Heart right ventricle (tissue), 16 donors: ENCODE data around the gene RAP1GDS1. TPM values are rescaled to one million over a fixed set of nuclear protein-coding genes. Genes with fewer than 3 reads are reported as not detected.
A peak's percentile ranks its signal among the peaks of the same experiment; 100 is the strongest.
"Not testable (repeated sequence)": the region's sequence is repeated elsewhere in the genome, so short reads cannot be mapped to it uniquely, and the experiment has no call there.

Experiments
- ATAC-seq, 8 donors: fragments of 200-7000 bp; cut with Tn5 transposase; one replicate each; pipeline ENCODE4 v1.9.1; 2020; ENCODE audit warnings: mild to moderate bottlenecking in 8 of 8, moderate library complexity in 8 of 8, moderate number of reproducible peaks in 1 of 8
- DNase-seq, 2 donors: peaks; one replicate each; pipeline ENCODE4 v3.0.0-alpha.2; 2020
- H3K27ac ChIP-seq, 10 donors: fragments of 200-600 bp; sonication (generic) in 2 of 10; one replicate each; pipeline versions ENCODE4 v1.5.0 to v1.8.0; 2020 to 2022; ENCODE audit warnings: mild to moderate bottlenecking in 3 of 10
- H3K27me3 ChIP-seq, 7 donors: fragments of 200-600 bp; one replicate each; pipeline ENCODE4 v1.8.0; 2021 to 2022; ENCODE audit warnings: mild to moderate bottlenecking in 2 of 7
- H3K36me3 ChIP-seq, 9 donors: fragments of 200-600 bp; sonication (generic) in 1 of 9; one replicate each; pipeline versions ENCODE4 v1.5.0 to v1.8.0; 2020 to 2022; ENCODE audit warnings: mild to moderate bottlenecking in 2 of 9
- H3K4me1 ChIP-seq, 9 donors: fragments of 200-600 bp; sonication (generic) in 1 of 9; one replicate each; pipeline versions ENCODE4 v1.5.0 to v1.8.0; 2020 to 2022; ENCODE audit warnings: mild to moderate bottlenecking in 4 of 9
- H3K4me3 ChIP-seq, 10 donors: fragments of 200-600 bp; sonication (generic) in 2 of 10; one replicate each; pipeline versions ENCODE4 v1.5.0 to v1.8.0; 2020 to 2022; ENCODE audit warnings: mild to moderate bottlenecking in 7 of 10, moderate library complexity in 2 of 10
- H3K9me3 ChIP-seq, 11 donors: fragments of 200-600 bp in 10 of 11; sonication (generic) in 2 of 11; one replicate each; pipeline versions ENCODE4 v1.5.0 to v1.8.0; 2013 to 2022; ENCODE audit warnings: mild to moderate bottlenecking in 2 of 11, control low read depth in 1 of 11, moderate library complexity in 1 of 11
- WGBS, 2 donors: extraction: QIAGEN DNeasy Blood & Tissue Kit; methylation state at CpG; one replicate each; pipeline ENCODE4 v1.1.7; 2013; ENCODE audit warnings: inconsistent platforms in 1 of 2; 5-methylcytosine and 5-hydroxymethylcytosine counted together
- intact Hi-C, 10 donors: fragments of 100-400 bp; cut with DNase I; formaldehyde crosslinking; loops; one replicate each; pipeline versions ENCODE4 v1.11.1 to v1.14.2; 2022
- polyA plus RNA-seq, 2 donors: library from polyadenylated mRNA; stranded (reverse); fragments of 200-250 nt; gene quantifications; one replicate each; pipeline ENCODE4 v1.2.3, GENCODE V29; 2013
- total RNA-seq, 10 donors: library from RNA; stranded (reverse); fragmentation: NEBNext Ultra II Directional in 3 of 10; extraction: Animal tissue kit (Norgen Biotek cat#: 25700) in 3 of 10; gene quantifications; one replicate each; pipeline versions ENCODE4 v1.2.1 to v1.2.4, GENCODE V29; 2021 to 2023
- TF ChIP-seq, protein P1 (sequence below), 9 donors: fragments of 200-600 bp; sonication (generic) in 2 of 9; IDR thresholded peaks; one replicate each; pipeline versions ENCODE4 v1.5.0 to v1.8.0; 2021 to 2022; ENCODE audit warnings: antibody characterized with exemption in 9 of 9, mild to moderate bottlenecking in 5 of 9, moderate library complexity in 1 of 9
- donor health status: Arrhythmogenic right ventricular cardiomyopathy.
- donor health status: ischemic (EF 13 %, LVEDD 7.1; RV severe dilation, severe dysfunction).
- donor health status: healthy with polysubstance abuse.
- donor health status: DM: no; HTN: yes; CAD: no.
- donor health status: DM: no; HTN: no; CAD: no.
- donor health status: ischemic (EF 25% LVEDD 6.9; RV normal size, moderate dysfunction).
- donor health status: ischemic (EF 25% LVEDD 5.7; RV mildly dilated, moderate dysfunction).
- donor health status: healthy.
- donor health status: DM: yes; HTN: yes; CAD: no.
- donor health status: Ischemic cardiomyopathy.
- donor health status: ischemic (EF 35%, LVEDD 5.7; RV mildly dilated, moderate dysfunction).
- donor health status: nonischemic (EF 11% LVEDD 7.7; RV severe dilation, severe dysfunction).
- donor health status: DM: yes; HTN: yes; CAD: no.
- donor health status: PGD.
- donor health status: ischemic (EF 29% LVEDD 5.4; RV normal size, mild dysfunction).
- donor health status: nonischemic (EF 23%, LVEDD 6.1; RV moderate dilation, normal function).

The RAP1GDS1 gene
- total and polyA plus RNA-seq, 12 donors: 7.0 to 21.3 (median 12.7) TPM

DNA sequence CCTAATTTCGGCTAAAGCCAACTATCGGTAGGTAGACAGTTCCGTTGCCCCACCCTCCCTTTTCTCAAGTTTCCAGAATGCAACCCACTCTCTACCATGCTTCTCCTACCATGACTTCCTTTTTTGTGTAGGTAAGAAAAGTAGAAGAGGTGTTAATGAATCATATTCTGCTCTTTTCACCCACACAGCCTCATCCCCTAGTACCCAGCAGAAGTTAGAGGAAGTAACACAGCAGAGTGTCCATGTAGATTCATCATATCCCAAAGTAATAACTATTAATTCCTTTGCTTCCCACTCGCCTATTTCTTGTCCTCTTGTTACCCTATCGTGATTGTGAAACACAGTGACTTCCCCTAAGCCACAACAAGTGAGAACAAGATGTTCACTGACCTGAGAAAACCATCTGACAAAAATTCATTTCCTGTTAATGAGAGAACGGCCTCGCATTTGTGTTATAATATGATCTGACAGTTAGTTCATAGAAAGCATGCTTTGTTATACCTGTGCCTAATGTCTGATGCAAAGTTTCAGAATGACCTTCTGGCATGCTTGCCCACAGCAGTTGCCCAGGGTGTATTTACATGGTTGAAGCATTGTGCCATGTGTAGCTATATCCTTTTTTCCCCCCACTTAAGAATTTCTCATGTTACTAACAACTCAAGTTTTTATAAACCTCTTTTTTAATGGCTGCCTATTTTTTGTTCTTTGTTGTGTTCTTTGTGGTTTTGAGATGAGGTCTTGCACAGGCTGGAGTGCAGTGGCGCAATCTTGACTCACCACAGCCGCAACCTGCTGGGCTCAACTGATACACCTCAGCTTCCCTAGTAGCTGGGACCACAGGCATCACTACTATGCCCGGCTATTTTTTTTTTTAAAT, 185.6 kb downstream of the RAP1GDS1 start:
- Histone ChIP-seq H3K27ac (peak overlapping the region in 1 of 10 donors; percentile 79), H3K4me1 (peaks cover 0 to 40% (median 0%) of the 10 kb centered on the region in 9 donors), H3K9me3 (no peaks in the 10 kb centered on the region), H3K4me3 (no peak overlapping the region), H3K27me3 (no peaks in the 10 kb centered on the region), H3K36me3 (peaks cover 0 to 27% (median 11%) of the 10 kb centered on the region in 9 donors)
- ATAC-seq (peak in 3 of 8 donors; percentile 37 to 69 (median 52)), DNase-seq (no peak)
- 84 to 86% methylated on average over 10 of the region's 10 CpGs for WGBS, 2 donors
- TF ChIP-seq, protein P1, sequence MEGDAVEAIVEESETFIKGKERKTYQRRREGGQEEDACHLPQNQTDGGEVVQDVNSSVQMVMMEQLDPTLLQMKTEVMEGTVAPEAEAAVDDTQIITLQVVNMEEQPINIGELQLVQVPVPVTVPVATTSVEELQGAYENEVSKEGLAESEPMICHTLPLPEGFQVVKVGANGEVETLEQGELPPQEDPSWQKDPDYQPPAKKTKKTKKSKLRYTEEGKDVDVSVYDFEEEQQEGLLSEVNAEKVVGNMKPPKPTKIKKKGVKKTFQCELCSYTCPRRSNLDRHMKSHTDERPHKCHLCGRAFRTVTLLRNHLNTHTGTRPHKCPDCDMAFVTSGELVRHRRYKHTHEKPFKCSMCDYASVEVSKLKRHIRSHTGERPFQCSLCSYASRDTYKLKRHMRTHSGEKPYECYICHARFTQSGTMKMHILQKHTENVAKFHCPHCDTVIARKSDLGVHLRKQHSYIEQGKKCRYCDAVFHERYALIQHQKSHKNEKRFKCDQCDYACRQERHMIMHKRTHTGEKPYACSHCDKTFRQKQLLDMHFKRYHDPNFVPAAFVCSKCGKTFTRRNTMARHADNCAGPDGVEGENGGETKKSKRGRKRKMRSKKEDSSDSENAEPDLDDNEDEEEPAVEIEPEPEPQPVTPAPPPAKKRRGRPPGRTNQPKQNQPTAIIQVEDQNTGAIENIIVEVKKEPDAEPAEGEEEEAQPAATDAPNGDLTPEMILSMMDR (IDR thresholded peaks at IDR 0.05): no peak
- intact Hi-C loops: no loop called here

DNA sequence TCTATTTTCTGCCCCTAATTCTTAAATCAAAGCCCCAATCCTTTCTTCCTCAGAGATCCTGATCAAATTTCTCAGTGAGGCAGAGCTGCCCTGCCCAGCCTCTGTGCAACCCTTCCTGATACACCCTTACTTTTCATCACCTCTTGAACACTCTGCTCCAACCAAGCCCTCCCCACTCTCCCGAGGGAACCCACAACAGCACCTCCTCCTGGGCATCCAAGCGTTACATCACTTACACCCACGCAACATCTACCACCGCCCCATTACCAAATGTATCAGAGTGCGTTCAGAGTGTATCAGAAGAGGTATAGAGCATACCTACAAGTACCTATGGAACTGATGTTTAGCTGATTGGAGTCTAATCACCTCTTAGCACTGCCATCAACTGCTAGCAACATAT, 186.5 kb downstream of the RAP1GDS1 start:
- TF ChIP-seq, protein P1 (IDR thresholded peaks at IDR 0.05): no peak
- Histone ChIP-seq H3K4me1 (peaks cover 0 to 40% (median 0%) of the 10 kb centered on the region in 9 donors), H3K4me3 (no peak overlapping the region), H3K27ac (peak overlapping the region in 1 of 10 donors; percentile 79), H3K27me3 (no peaks in the 10 kb centered on the region), H3K9me3 (peaks cover 0 to 7% (median 0%) of the 10 kb centered on the region in 11 donors), H3K36me3 (peaks cover 0 to 18% (median 3%) of the 10 kb centered on the region in 9 donors)
- intact Hi-C loops: no loop called here
- no peak for DNase-seq
- 83 to 86% methylated on average over 5 of the region's 5 CpGs for WGBS, 2 donors
- ATAC-seq: no peak

GRCh38 chr4:98448908-98449307, 187.7 kb downstream of the RAP1GDS1 start:
- peaks cover 0 to 40% (median 0%) of the 10 kb centered on the region in 9 donors for H3K4me1 ChIP-seq
- H3K4me3 ChIP-seq: no peak overlapping the region
- H3K9me3 ChIP-seq: peaks cover 0 to 12% (median 0%) of the 10 kb centered on the region in 11 donors
- intact Hi-C loops: no loop called here
- DNase-seq (peak in 1 of 2 donors; percentile 18), ATAC-seq (peak in 4 of 8 donors; percentile 22 to 62 (median 58))
- TF ChIP-seq, protein P1 (IDR thresholded peaks at IDR 0.05): no peak
- H3K36me3 ChIP-seq: peaks cover 0 to 5% (median 0%) of the 10 kb centered on the region in 9 donors
- H3K27me3 ChIP-seq: no peaks in the 10 kb centered on the region
- peak overlapping the region in 1 of 10 donors; percentile 26 for H3K27ac ChIP-seq

- ATAC-seq (no peak), DNase-seq (no peak)
- TF ChIP-seq, protein P1 (IDR thresholded peaks at IDR 0.05): no peak
- no peak overlapping the region for H3K4me3 ChIP-seq
- intact Hi-C loops: no loop called here
- H3K27ac ChIP-seq: no peak overlapping the region
- no peaks in the 10 kb centered on the region for H3K36me3 ChIP-seq
- H3K9me3 ChIP-seq: peaks cover 0 to 12% (median 0%) of the 10 kb centered on the region in 11 donors
- 88 to 91% methylated on average over 3 of the region's 3 CpGs for WGBS, 2 donors
- H3K27me3 ChIP-seq: no peaks in the 10 kb centered on the region
- H3K4me1 ChIP-seq: peaks cover 0 to 25% (median 0%) of the 10 kb centered on the region in 9 donors
These were observed 190.9 kb downstream of the RAP1GDS1 start for GRCh38 chr4:98452091-98452490.

DNA sequence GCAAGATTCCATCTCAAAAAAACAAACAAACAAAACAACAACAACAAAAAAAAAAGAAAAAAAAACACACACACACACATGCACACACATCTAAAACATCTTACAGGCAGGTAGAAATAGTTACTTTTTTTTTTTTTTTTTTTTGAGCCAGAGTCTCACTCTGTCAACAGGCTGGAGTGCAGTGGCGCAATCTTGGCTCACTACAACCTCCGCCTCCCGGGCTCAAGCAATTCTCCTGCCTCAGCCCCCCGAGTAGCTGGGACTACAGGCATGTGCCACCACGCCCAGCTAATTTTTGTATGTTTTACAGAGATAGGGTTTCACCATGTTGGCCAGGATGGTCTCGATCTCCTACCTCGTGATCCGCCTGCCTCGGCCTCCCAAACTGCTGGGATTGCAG, 196.2 kb downstream of the RAP1GDS1 start:
- H3K4me3 ChIP-seq, intact Hi-C loops, H3K36me3 ChIP-seq, ATAC-seq, H3K27ac ChIP-seq, H3K9me3 ChIP-seq, DNase-seq, H3K4me1 ChIP-seq, H3K27me3 ChIP-seq: not testable (repeated sequence)
- WGBS, 2 donors: 94 to 97% methylated on average over 9 of the region's 9 CpGs

- not testable (repeated sequence) for H3K36me3 ChIP-seq, H3K9me3 ChIP-seq, H3K27me3 ChIP-seq, H3K27ac ChIP-seq, ATAC-seq, DNase-seq, H3K4me3 ChIP-seq, H3K4me1 ChIP-seq
- intact Hi-C loops: loop anchor here in 7 of 10 donors (10.0 kb wide), 5 partner anchors 174 to 594 kb away; partner anchors contain the start of gene TSPAN5 (in 2 of the 7)
- WGBS, 2 donors: 91 to 92% methylated on average over 2 of the region's 2 CpGs
These were observed 200.1 kb downstream of the RAP1GDS1 start for GRCh38 chr4:98461121-98461865.
